Sigmoid colon (tissue), 4 donors: ENCODE data around the gene METRNL.

Source experiments
- POLR2A ChIP-seq, 2 donors: fragments of 450-650 bp; IDR thresholded peaks; one replicate each; pipeline ENCODE4 v1.6.1; 2016; ENCODE audit warnings: antibody characterized with exemption in 2 of 2, mild to moderate bottlenecking in 2 of 2, moderate library complexity in 2 of 2
- POLR2AphosphoS5 ChIP-seq, 4 donors: sonication (generic); formaldehyde crosslinking; IDR thresholded peaks; one replicate each; pipeline ENCODE4 v1.6.1; 2017; ENCODE audit warnings: antibody characterized with exemption in 4 of 4

DNA sequence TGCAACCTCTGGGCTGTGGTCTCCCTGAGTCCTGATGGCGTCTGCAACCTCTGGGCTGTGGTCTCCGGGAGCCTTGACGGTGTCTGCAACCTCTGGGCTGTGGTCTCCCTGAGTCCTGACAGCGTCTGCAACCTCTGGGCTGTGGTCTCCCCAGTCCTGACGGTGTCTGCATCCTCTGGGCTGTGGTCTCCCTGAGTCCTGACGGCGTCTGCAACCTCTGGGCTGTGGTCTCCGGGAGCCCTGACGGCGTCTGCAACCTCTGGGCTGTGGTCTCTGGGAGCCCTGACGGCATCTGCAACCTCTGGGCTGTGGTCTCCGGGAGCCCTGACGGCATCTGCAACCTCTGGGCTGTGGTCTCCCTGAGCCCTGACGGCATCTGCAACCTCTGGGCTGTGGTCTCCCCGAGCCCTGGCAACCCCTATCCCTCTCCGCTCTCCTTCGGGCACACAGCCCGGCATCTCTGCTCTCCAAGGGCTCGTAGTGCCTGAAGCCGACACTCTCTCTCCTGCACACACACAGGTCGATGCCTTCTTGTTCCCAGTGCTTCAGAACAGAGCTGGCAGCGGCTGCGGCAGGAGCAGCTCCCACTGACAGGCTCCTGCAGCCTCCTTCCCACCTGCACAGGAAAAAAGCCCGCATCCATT lies 45.6 kb downstream of the METRNL start:
- no peak for TF ChIP-seq POLR2A (IDR thresholded peaks at IDR 0.05)
- TF ChIP-seq POLR2AphosphoS5 (IDR thresholded peaks at IDR 0.05) = no peak
